Activated CD4-positive, alpha-beta memory T cell treated with anti-CD3 and anti-CD28 coated beads, Interleukin-2, amount 10 ng/mL, durations not matched to agents 7 days and 5 days (primary cell): ENCODE measurements around the gene PAX8. TPM values are rescaled to one million over a fixed set of nuclear protein-coding genes. Genes with fewer than 3 reads are reported as not detected.

Experiments
- CTCF ChIA-PET: fragments of 350-600 bp; sonication (Branson Sonifier 250); formaldehyde crosslinking; loops from one replicate; lab custom pipeline; 2021; ENCODE audit warnings: antibody characterized with exemption, inconsistent platforms; lab: Charles Lee
- POLR2A ChIA-PET: fragments of 350-600 bp; sonication (Branson Sonifier 250); formaldehyde crosslinking; loops from one replicate; lab custom pipeline; 2021; ENCODE audit warnings: antibody characterized with exemption; lab: Charles Lee
- DNase-seq: peaks from one replicate; pipeline ENCODE4 v3.0.0-alpha.2; 2020
- H3K27ac Mint-ChIP-seq: one replicate; pipeline ENCODE4 v1.8.0; 2021; ENCODE audit warnings: mild to moderate bottlenecking, mixed read lengths
- H3K27me3 Mint-ChIP-seq: one replicate; pipeline ENCODE4 v1.8.0; 2021; ENCODE audit warnings: mixed read lengths
- H3K36me3 Mint-ChIP-seq: one replicate; pipeline ENCODE4 v1.8.0; 2021; ENCODE audit warnings: low read depth, mixed read lengths
- H3K4me1 Mint-ChIP-seq: one replicate; pipeline ENCODE4 v1.8.0; 2021; ENCODE audit warnings: mixed read lengths
- H3K4me3 Mint-ChIP-seq: one replicate; pipeline ENCODE4 v1.8.0; 2021; ENCODE audit warnings: mild to moderate bottlenecking, mixed read lengths
- H3K9me3 Mint-ChIP-seq: one replicate; pipeline ENCODE4 v1.8.0; 2021; ENCODE audit warnings: mixed read lengths
- total RNA-seq, 2 experiments: library from RNA; stranded (reverse); gene quantifications; one replicate each; pipeline ENCODE4 v1.2.3, GENCODE V29; 2021

Gene PAX8
- total RNA-seq, 2 experiments from 2014 or later: 1.7 TPM

GRCh38 chr2:113252047-113252590 is 26.6 kb downstream of the PAX8 start:
- Mint-ChIP-seq H3K27me3 (no peaks in the 10 kb centered on the region), H3K36me3 (peaks cover 26% of the 10 kb centered on the region), H3K4me3 (no peak overlapping the region), H3K4me1 (peaks cover 70% of the 10 kb centered on the region), H3K9me3 (no peaks in the 10 kb centered on the region), H3K27ac (peak overlapping the region; percentile 82)
- POLR2A ChIA-PET: interaction anchor here (0.6 to 1.4 kb wide), 8 partner anchors 8 to 118 kb away, joined by 3 to 11 read pairs (median 3); partner anchors contain the start of gene PSD4
- CTCF ChIA-PET: interaction anchor here (0.8 to 1.6 kb wide), 11 partner anchors 11 to 172 kb away, joined by 3 to 11 read pairs (median 5); partner anchors contain the start of gene PSD4
- no peak for DNase-seq

- H3K4me3 Mint-ChIP-seq: peak overlapping the region; percentile 26
- peak overlapping the region; percentile 82 for H3K27ac Mint-ChIP-seq
- ChIA-PET POLR2A (interaction anchor here (0.7 to 1.4 kb wide), 7 partner anchors 9 to 119 kb away, joined by 3 to 11 read pairs (median 3); partner anchors contain the start of gene PSD4), CTCF (interaction anchor here (0.6 to 1.8 kb wide), 14 partner anchors 10 to 666 kb away, joined by 3 to 11 read pairs (median 4); partner anchors contain the start of gene PSD4)
- peak; percentile 74 for DNase-seq
- H3K9me3 Mint-ChIP-seq: no peaks in the 10 kb centered on the region
- H3K27me3 Mint-ChIP-seq: no peaks in the 10 kb centered on the region
- H3K4me1 Mint-ChIP-seq: peaks cover 68% of the 10 kb centered on the region
- peaks cover 21% of the 10 kb centered on the region for H3K36me3 Mint-ChIP-seq
These were observed 27.6 kb downstream of the PAX8 start for GRCh38 chr2:113251118-113251517.

GRCh38 chr2:113248997-113249770 is 29.5 kb downstream of the PAX8 start:
- no peaks in the 10 kb centered on the region for H3K27me3 Mint-ChIP-seq
- peak; percentile 82 for DNase-seq
- peak overlapping the region; percentile 82 for H3K27ac Mint-ChIP-seq
- POLR2A ChIA-PET: interaction anchor here (0.6 to 1.8 kb wide), 4 partner anchors 11 to 112 kb away, joined by 3 to 4 read pairs (median 3); no protein-coding TSS in a partner anchor
- H3K9me3 Mint-ChIP-seq: no peaks in the 10 kb centered on the region
- H3K36me3 Mint-ChIP-seq: peaks cover 12% of the 10 kb centered on the region
- no peak overlapping the region for H3K4me3 Mint-ChIP-seq
- H3K4me1 Mint-ChIP-seq: peaks cover 58% of the 10 kb centered on the region
- CTCF ChIA-PET: interaction anchor here (0.5 to 5.1 kb wide), 25 partner anchors 8 to 280 kb away, joined by 3 to 35 read pairs (median 6); no protein-coding TSS in a partner anchor

- no peak for DNase-seq
- POLR2A ChIA-PET: interaction anchor here (0.7 to 1.8 kb wide), 2 partner anchors 8 to 11 kb away, joined by 3 to 6 read pairs; no protein-coding TSS in a partner anchor
- Mint-ChIP-seq H3K36me3 (no peaks in the 10 kb centered on the region), H3K27ac (no peak overlapping the region), H3K4me3 (no peak overlapping the region), H3K4me1 (peaks cover 34% of the 10 kb centered on the region), H3K9me3 (no peaks in the 10 kb centered on the region), H3K27me3 (no peaks in the 10 kb centered on the region)
- CTCF ChIA-PET: interaction anchor here (0.9 to 5.1 kb wide), 6 partner anchors 8 to 125 kb away, joined by 3 to 35 read pairs (median 8); no protein-coding TSS in a partner anchor
These were observed 32.1 kb downstream of the PAX8 start for GRCh38 chr2:113246606-113247005.

GRCh38 chr2:113245276-113245711 is 33.4 kb downstream of the PAX8 start:
- H3K27ac Mint-ChIP-seq: no peak overlapping the region
- H3K36me3 Mint-ChIP-seq: peaks cover 9% of the 10 kb centered on the region
- no peak for DNase-seq
- no peaks in the 10 kb centered on the region for H3K27me3 Mint-ChIP-seq
- no peak overlapping the region for H3K4me3 Mint-ChIP-seq
- peaks cover 30% of the 10 kb centered on the region for H3K4me1 Mint-ChIP-seq
- ChIA-PET CTCF (interaction anchor here (0.9 to 5.1 kb wide), 6 partner anchors 28 to 165 kb away, joined by 3 to 35 read pairs (median 6); no protein-coding TSS in a partner anchor), POLR2A (interaction anchor here (0.5 to 1.8 kb wide), 2 partner anchors 10 to 113 kb away, joined by 3 to 6 read pairs; no protein-coding TSS in a partner anchor)
- H3K9me3 Mint-ChIP-seq: no peaks in the 10 kb centered on the region

GRCh38 chr2:113242327-113242726 is 36.4 kb downstream of the PAX8 start:
- POLR2A ChIA-PET: no interaction called here
- no peaks in the 10 kb centered on the region for H3K9me3 Mint-ChIP-seq
- no peak overlapping the region for H3K27ac Mint-ChIP-seq

GRCh38 chr2:113240915-113241911 is 37.5 kb downstream of the PAX8 start:
- Mint-ChIP-seq H3K9me3 (no peaks in the 10 kb centered on the region), H3K36me3 (peaks cover 34% of the 10 kb centered on the region), H3K4me3 (no peak overlapping the region), H3K4me1 (peaks cover 41% of the 10 kb centered on the region), H3K27me3 (no peaks in the 10 kb centered on the region), H3K27ac (peak overlapping the region; percentile 53)
- CTCF ChIA-PET: interaction anchor here (1.1 to 1.6 kb wide), 2 partner anchors 10 kb away, joined by 3 to 6 read pairs; no protein-coding TSS in a partner anchor
- DNase-seq: peak; percentile 29
- POLR2A ChIA-PET: interaction anchor here (1.0 to 2.5 kb wide), 2 partner anchors 12 to 37 kb away, joined by 3 to 7 read pairs; no protein-coding TSS in a partner anchor

More at GRCh38 chr2:113242327-113242726, 36.4 kb downstream of the PAX8 start:
- Mint-ChIP-seq H3K36me3 (peaks cover 27% of the 10 kb centered on the region), H3K4me1 (peaks cover 32% of the 10 kb centered on the region), H3K4me3 (no peak overlapping the region), H3K27me3 (no peaks in the 10 kb centered on the region)
- CTCF ChIA-PET: interaction anchor here (1.1 kb wide), 1 partner anchor 11 kb away, joined by 3 read pairs; no protein-coding TSS in a partner anchor
- no peak for DNase-seq

- no peaks in the 10 kb centered on the region for H3K9me3 Mint-ChIP-seq
- peaks cover 38% of the 10 kb centered on the region for H3K36me3 Mint-ChIP-seq
- peaks cover 40% of the 10 kb centered on the region for H3K4me1 Mint-ChIP-seq
- ChIA-PET CTCF (interaction anchor here (0.9 to 4.3 kb wide), 5 partner anchors 8 to 150 kb away, joined by 3 to 19 read pairs (median 4); no protein-coding TSS in a partner anchor), POLR2A (interaction anchor here (0.8 to 2.5 kb wide), 4 partner anchors 8 to 36 kb away, joined by 3 to 7 read pairs (median 3); no protein-coding TSS in a partner anchor)
- H3K4me3 Mint-ChIP-seq: no peak overlapping the region
- DNase-seq: no peak
- H3K27me3 Mint-ChIP-seq: no peaks in the 10 kb centered on the region
- H3K27ac Mint-ChIP-seq: no peak overlapping the region
These were observed 38.4 kb downstream of the PAX8 start for GRCh38 chr2:113240150-113240914.

GRCh38 chr2:113238871-113239839 is 39.6 kb downstream of the PAX8 start:
- POLR2A ChIA-PET: interaction anchor here (0.7 to 2.5 kb wide), 5 partner anchors 9 to 35 kb away, joined by 3 to 7 read pairs (median 3); no protein-coding TSS in a partner anchor
- H3K4me1 Mint-ChIP-seq: peaks cover 45% of the 10 kb centered on the region
- no peak for DNase-seq
- H3K27me3 Mint-ChIP-seq: no peaks in the 10 kb centered on the region
- H3K4me3 Mint-ChIP-seq: no peak overlapping the region
- CTCF ChIA-PET: interaction anchor here (0.7 to 4.3 kb wide), 7 partner anchors 9 to 154 kb away, joined by 3 to 19 read pairs (median 3); no protein-coding TSS in a partner anchor
- H3K9me3 Mint-ChIP-seq: no peaks in the 10 kb centered on the region
- peaks cover 39% of the 10 kb centered on the region for H3K36me3 Mint-ChIP-seq
- H3K27ac Mint-ChIP-seq: no peak overlapping the region

GRCh38 chr2:113237604-113238160 is 41.0 kb downstream of the PAX8 start:
- ChIA-PET POLR2A (no interaction called here), CTCF (interaction anchor here (1.2 to 4.3 kb wide), 2 partner anchors 11 to 153 kb away, joined by 3 to 19 read pairs; no protein-coding TSS in a partner anchor)
- DNase-seq: no peak
- Mint-ChIP-seq H3K36me3 (peaks cover 39% of the 10 kb centered on the region), H3K27ac (peak overlapping the region; percentile 74), H3K9me3 (no peaks in the 10 kb centered on the region), H3K4me3 (peak overlapping the region; percentile 8), H3K4me1 (peaks cover 48% of the 10 kb centered on the region), H3K27me3 (peaks cover 1% of the 10 kb centered on the region)
